GM18526 (cell line): ENCODE measurements around the gene CLASP1.

ENCODE experiments used
- POLR2A ChIP-seq: IDR thresholded peaks from 3 replicates; pipeline ENCODE4 v1.6.1; 2011; ENCODE audit not compliant: insufficient read length; ENCODE audit errors: extremely low read depth

The CLASP1 gene

DNA sequence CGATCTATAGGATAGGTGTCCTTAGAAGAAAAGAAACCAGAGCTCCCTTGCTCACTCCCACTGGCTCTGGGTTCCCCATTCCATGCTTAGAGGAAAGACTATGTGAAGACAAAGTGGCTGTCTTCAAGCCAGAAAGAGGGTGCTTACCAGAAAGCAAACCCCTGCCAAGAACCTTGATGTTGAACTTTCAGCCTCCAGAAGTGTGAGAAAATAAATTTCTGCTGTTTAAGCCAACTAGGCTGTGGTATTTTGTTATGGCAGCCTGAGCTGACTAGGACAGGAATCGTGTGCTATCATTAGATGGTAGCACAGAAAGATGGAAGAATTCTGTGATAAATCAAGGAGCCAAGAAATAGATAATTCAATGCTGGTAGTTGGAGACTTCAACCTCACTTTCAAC is 344.3 kb downstream of the CLASP1 start:
- TF ChIP-seq POLR2A = no peak

- TF ChIP-seq POLR2A = no peak
Measured at GRCh38 chr2:121303531-121304263, 345.6 kb downstream of the CLASP1 start.

DNA sequence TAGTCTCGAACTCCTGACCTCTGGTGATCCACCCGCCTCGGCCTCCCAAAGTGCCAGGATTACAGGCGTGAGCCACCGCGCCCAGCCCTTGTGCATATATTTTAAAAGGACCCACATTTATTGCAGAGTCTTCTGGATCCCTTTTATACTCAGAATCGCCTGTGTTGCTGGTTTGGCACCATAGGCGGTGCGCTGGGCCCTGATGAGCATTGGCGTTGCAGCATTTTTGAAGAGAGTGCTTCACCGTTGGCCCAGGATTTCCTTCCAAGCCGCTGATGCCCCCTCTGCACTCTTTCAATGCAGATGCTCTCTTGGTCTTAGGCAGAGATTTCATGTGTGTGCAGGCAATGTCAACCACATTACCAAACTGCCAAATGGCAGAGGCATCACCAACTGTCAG is 350.8 kb downstream of the CLASP1 start:
- TF ChIP-seq POLR2A = no peak

- TF ChIP-seq POLR2A = no peak
Measured at GRCh38 chr2:121297217-121297830, 351.9 kb downstream of the CLASP1 start.

DNA sequence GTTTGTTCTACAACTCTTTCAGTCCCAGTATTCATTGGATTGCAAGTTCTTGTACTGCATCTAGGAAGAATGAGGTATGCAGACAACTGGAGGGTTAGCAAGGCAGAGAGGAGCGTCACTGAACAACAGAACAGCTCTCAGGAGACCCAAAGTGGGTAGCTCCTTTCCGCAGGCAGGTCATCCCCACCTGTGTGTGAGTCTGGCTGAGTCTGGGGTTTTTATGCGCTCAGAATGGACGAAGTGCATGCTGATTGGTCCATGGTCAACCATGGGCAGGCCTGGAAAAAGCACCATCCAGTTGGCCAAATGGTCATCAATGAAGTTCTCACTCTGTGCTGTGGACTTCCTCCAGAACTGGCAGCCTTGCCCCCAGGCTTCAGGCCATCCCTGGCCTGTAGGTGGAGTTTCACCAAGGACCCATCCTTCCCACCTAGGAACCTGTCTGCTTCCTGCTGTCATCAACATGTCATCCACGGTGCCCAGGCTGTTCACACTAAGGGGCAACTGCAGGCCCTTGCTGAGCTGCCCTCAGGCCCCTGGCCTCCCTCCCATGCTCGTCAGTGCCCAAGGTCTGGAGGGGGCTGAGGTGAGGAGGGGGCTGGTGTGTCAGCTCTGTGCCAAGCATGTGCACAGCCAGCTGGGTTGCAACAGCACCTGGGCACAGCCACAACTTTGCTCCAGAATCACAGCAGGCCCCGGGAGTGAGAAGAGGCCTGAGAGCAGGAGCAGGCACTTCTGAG is 353.2 kb downstream of the CLASP1 start:
- no peak for TF ChIP-seq POLR2A

GRCh38 chr2:121294881-121295840 is 354.1 kb downstream of the CLASP1 start:
- no peak for TF ChIP-seq POLR2A

- no peak for TF ChIP-seq POLR2A
Measured at GRCh38 chr2:121293450-121294325, 355.6 kb downstream of the CLASP1 start.

DNA sequence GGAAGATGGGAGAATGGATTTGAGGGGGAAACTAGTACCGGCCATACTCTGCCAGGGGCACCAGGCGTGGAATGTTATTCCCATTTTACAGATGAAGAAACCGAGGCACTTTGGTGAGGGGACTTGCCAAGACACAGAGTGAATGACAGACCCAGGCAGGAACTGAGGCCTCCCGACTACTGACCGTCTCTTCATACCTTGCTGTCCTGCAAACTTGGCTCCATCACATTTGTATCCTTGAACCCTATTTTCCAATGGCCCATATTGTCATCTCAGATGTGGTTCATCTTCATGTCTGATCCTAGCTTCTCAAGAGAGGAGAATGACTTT is 358.0 kb downstream of the CLASP1 start:
- no peak for TF ChIP-seq POLR2A

DNA sequence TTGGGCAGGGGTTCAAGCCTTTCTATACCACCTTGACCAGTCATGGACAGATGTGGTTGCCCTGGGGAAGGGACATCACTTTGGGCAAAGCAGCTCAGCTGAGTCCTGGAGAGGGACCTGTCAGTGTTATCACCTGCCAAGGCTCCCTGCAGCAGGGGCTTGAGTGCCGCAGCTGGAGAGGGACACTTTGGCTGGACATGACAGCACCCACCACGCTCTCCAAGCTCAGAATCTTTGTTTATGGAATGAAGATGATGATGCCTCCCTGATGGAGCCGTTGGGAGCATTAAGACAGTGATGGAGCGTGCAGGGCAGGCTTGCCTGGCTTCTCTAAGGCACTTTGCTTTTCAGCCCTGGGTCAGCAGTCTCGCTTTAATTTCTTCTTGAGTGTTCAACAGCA is 360.0 kb downstream of the CLASP1 start:
- no peak for TF ChIP-seq POLR2A

DNA sequence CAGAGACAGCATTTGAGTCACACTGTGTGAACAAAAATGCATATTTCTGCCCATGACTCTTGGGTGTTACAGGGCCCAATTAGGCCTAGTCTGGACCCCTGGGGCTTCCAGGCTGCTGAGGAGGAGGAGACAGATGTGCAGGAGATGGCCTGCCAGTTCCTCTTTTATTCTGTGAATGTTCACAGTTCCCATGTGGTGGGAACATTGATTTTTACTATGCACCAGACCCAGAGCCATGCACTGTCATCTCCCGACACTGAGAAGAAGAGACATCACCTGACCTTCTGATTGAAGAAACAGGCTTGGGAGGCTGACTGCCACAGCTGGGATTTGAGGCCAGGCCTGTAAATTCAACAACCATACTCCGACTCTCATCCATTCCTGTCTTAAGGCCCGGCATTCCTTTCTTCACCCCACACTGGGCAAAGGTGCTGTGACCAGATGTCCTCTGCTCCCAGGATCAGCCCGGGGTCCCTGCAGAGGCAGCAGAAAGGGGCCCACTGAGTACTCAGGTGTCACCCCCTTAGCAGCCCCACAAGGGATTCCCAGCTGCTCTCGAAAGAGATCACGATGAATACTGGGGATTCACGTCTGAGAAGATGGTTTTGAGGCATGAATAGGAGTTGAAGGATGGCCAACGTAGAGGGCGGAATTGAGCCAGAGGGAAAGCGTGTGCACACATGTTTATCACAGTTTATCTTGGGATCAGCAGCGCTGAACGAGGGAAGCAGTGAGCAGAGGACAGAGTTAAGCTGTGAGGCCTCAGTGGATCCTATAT is 360.6 kb downstream of the CLASP1 start:
- no peak for TF ChIP-seq POLR2A

GRCh38 chr2:121287956-121288355 is 361.3 kb downstream of the CLASP1 start:
- no peak for TF ChIP-seq POLR2A
